Measurements from ENCODE around the gene TXK.
"Not testable (repeated sequence)": the region's sequence is repeated elsewhere in the genome, so short reads cannot be mapped to it uniquely, and the experiment has no call there.

The TXK gene

DNA sequence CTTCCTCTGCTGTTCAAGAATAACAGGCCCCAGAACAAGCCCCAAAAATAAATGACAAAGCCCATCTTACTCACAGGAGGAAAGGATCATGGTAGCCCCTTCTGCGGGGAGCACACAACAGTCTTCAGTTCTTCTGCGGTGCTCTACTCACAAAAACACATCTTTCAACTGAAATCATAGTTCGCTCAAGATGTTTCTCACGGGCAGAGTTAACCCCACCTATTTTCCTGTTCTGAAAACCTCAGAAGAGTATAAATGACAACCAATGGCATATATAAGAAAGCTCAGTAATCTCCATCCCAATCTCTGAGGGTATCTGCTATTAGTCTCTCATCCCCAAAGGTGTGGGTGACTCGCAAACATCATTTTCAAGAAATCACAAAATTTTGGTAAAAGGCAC, at the start of gene TXK:
TXK (minus strand) TSS at position 170 of the 400 bp plus-strand sequence; CDS start at position 90, 80 bp downstream.
- no peak for DNase-seq
- in situ Hi-C loops (cut with MboI; ENCODE audit: low pct_unique_long_range_greater_than_20kb, low sequenced_read_pairs): loop anchor here (25.0 kb wide), 1 partner anchor 403 kb away; no protein-coding TSS in a partner anchor

DNA sequence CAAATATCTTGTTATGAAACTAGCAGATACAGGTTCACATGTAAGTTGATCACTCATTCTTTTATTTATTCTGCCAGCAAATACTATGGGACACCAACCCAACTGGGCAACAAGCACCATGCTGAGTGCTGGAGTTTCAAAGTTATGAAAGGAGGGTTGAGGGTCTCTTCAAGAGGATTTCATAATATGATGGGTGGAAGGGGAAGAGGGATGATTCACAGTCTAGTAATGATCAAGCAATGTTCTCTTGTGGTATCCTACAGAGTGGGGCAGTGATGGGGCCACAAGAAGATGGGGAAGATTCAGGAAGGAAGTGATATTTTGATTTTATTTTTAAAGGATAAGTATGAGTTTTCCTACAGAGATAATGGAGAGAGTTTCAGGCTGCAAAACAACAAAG, 46.2 kb upstream of the TXK start:
- DNase-seq: peak; percentile 50
- in situ Hi-C loops (cut with MboI; ENCODE audit: low pct_unique_long_range_greater_than_20kb, low sequenced_read_pairs): no loop called here

DNA sequence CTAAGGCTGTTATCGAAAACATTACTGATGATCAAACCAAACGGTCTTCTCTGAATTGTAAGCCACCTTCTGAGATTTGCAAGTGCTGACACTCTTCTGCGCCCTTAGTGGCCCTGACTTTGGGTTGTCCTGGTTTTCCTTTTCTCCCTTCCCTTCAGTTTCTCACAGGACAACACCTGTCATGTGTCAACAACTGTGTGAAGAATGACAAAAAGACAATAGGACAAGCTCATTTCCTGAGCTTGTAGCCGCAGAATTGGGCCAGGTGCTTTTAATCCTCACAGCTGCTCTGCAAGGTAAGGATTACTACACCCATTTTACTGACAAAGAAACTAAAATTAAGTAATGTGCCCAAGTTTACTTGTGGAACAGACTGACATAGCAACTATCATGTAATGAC, 44.9 kb upstream of the TXK start:
- in situ Hi-C loops (cut with MboI; ENCODE audit: low pct_unique_long_range_greater_than_20kb, low sequenced_read_pairs): no loop called here
- DNase-seq: no peak

DNA sequence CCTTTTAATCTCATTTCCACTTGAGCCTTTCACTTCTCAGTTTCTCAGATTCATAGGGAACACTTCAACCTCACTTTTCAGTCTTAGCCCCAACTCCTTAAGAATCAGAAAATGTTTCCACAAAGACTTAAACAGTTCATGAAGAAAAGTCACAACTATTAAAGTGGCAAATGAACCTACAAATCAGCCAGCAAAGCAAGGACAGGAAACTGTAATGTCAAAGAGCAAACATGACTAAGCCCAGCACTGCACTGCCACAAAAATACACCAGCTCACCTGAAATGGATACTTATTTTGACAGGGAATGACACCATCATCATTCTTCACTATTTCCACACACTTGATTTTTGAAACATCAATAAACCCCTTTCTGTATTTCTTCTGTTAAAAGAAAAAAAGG, 41.8 kb upstream of the TXK start:
- DNase-seq: no peak
- in situ Hi-C loops (cut with MboI; ENCODE audit: low pct_unique_long_range_greater_than_20kb, low sequenced_read_pairs): no loop called here

DNA sequence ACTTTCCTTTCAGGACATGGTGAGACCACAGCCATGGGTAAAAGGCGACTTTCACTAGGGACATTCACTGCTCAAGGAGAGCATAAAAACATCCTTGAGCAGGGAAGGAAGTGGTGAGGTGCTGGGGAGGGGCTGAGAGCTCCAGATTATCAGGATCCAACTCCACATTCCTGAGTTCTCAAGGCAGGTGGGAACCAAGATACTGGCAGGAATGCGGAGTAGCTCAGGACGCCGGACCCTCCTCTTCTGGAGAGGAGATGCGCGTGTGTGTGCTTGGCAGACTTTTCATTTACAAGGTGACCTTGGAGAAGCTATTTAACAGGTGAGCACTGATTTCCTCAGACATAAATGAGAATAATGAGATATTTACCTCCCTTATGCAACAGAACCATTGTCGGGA, 41.3 kb upstream of the TXK start:
- no peak for DNase-seq
- in situ Hi-C loops (cut with MboI; ENCODE audit: low pct_unique_long_range_greater_than_20kb, low sequenced_read_pairs): no loop called here

DNA sequence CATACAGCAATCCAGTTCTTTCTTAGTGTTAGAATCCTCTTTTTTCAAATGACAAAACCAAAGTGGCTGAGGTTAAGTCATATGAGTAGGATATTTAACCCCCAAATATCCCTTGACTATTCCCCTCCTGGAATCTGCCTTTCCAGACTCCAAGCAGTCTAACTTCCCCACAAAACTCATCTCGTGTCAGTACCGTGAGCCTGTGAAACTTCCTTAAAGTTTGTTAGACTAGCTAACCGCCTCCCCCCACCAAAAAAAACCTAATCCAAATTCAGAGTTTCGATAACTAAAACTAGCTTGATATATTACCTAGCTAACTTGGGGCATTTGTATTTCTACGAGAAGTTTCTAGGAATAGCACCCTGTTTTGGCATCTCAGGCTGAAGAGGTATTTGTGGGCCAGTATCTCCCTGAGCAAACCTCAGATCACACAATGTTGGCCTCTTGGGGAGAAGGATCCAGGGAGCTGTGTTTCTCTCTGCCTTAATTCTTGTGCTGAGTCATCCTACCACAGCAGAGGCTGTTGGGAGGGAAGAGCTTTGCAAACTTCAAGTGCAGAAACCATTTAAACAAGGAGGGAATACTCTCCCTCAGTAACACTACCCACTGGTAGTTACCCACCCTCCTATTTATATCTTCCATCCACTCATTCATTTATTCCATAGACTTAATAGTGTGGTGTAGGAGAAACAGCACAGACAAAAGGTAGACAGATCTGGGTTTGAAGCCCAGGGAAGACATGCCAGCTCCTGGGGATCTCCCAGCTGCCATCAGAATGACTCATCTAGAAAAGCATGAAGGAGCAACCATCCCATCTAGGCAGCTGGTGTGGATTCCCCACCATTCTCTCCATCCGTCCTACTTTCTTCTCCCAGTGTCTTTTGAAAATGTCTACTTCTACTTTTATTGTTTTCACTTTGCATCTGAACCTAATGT, 39.3 kb upstream of the TXK start:
- no peak for DNase-seq
- in situ Hi-C loops (cut with MboI; ENCODE audit: low pct_unique_long_range_greater_than_20kb, low sequenced_read_pairs): no loop called here

DNA sequence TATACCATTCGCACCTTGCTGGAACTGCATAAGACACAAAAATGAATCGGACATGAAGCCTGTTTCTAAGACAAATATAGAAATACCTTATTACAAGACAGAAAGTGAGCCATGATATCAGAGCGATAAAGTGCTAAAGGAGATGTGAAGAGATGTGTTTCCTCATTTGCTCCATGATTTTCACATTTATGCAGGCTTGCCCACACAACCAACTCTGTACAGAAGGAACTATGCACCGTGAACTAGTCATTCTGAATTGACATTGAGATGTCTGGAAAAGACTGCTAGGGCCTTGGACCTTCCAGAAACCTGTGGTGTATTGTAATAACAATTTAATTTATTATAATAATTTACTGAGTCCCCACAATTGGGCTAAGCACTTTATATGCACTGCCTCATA, 38.6 kb upstream of the TXK start:
- in situ Hi-C loops (cut with MboI; ENCODE audit: low pct_unique_long_range_greater_than_20kb, low sequenced_read_pairs): no loop called here
- no peak for DNase-seq

DNA sequence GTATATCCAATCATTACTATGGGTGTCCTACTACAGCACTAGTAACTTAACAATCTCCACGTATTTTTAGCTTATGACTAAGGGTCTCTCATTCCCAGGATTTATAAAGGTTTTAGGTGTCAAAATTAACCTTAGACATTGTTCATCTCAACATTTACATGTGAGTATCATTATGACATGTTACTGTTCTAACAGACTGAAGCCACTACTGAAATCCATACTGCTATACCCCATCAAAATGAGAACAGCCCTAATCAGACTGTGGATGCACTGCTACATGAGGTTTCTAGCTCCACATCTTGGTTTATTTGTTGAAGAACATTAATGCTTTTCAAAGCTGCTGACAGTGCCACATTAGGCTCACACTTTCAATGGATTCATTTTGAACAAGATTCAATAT, 35.6 kb upstream of the TXK start:
- in situ Hi-C loops (cut with MboI; ENCODE audit: low pct_unique_long_range_greater_than_20kb, low sequenced_read_pairs): no loop called here
- DNase-seq: no peak

DNA sequence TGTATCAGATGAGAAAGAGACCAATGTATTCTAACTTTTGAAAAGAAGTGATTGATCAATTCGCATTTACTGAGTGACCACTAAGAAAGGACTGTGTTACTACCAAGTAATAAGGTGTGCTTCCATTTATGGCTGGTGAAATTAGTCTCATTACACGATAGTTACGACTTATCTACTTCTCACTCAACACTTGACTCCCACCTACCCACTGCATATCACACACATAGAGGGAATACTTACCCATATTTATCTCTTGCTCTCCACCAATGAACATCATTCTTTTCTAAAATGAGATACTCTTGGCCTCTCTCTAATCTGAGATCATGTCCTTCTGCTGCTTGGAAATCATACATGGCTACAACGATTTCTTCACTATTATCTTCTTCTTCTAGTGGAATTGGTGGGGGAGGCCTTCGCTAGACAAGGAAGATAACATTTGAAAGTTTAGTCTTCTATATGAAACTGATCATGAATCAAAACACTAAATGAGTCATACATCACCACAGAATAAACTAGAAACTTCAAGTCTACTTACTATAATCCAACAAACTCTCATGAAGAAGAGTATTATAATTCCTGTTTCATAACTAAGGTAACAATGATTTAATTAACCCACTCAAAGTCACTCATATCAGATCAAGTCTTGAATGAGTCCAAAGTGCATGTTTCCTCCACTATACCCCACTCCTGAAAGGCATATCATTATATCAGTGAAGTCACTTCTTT, 33.7 kb upstream of the TXK start:
- no peak for DNase-seq
- in situ Hi-C loops (cut with MboI; ENCODE audit: low pct_unique_long_range_greater_than_20kb, low sequenced_read_pairs): no loop called here

DNA sequence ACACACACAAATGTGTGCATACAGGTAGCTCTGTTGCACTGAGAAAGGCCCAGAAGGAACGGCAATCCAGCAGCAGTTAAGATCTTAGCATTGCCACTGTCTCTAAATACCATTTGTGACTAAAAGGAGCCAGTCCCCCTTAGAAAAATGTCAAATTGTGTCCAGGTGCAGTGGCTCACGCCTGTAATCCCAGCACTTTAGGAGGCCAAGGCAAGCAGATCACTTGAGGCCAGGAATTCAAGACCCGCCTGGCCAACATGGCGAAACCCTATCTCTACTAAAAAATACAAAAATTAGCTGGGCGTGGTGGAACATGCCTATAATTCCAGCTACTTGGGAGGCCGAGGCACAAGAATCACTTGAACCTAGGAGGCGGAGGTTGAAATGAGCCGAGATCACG, 30.5 kb upstream of the TXK start:
- in situ Hi-C loops (cut with MboI; ENCODE audit: low pct_unique_long_range_greater_than_20kb, low sequenced_read_pairs); DNase-seq: not testable (repeated sequence)

DNA sequence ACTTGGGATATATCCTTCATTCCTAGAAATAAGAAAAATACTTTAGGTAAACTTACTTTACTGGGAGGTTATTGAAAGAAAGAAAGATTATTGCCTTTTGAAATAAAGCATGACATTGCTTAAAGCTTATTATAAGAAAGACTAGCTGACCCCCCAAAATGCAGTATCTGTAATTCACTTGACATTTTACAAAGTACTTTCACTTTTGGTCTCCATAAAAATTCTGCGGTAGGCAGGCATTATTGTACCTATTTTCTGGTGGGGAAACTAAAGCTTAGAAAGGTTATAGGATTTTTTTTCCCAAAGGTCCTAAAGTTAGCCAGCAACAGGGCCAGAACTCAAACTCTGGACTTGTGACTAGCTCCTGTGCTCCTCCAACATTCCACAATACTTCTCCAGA, 29.7 kb upstream of the TXK start:
- DNase-seq: no peak
- in situ Hi-C loops (cut with MboI; ENCODE audit: low pct_unique_long_range_greater_than_20kb, low sequenced_read_pairs): no loop called here

DNA sequence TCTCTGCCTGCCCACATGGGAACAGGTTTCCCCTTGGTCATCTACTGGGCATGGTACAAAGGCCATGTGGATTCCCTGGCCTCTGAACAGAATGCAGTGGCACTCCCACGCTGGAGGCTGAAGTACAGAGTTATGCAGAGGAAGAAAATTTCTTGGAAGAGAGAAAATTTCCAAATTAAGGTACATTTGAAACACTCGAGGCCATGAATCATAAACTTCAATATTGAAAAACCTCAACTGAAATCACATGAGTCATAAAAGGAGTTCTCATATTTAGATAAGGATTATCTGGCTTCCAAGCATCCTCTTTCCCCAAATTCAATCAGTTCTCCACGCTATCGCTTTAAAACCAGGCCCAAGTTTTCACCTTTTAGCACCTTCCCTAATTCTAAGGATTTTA, 28.1 kb upstream of the TXK start:
- in situ Hi-C loops (cut with MboI; ENCODE audit: low pct_unique_long_range_greater_than_20kb, low sequenced_read_pairs): no loop called here
- DNase-seq: no peak

DNA sequence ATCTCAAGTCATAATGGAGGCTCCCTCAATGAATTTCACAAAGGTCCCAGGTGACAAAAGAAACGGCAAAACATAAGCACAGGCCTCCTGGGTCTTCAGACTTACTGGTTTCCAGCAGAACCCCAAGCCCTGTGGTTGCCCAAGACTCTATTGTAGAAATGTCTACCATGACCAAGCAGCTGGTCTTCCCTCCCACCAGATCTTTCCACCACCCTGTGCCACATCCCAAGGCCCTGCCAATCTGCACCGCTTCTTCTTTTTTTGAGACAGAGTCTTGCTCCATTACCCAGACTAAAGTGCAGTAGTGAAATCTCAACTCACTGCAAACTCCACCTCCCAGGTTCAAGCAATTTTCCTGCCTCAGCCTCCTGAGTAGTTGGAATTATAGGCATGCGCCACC, 23.2 kb upstream of the TXK start:
- no peak for DNase-seq

DNA sequence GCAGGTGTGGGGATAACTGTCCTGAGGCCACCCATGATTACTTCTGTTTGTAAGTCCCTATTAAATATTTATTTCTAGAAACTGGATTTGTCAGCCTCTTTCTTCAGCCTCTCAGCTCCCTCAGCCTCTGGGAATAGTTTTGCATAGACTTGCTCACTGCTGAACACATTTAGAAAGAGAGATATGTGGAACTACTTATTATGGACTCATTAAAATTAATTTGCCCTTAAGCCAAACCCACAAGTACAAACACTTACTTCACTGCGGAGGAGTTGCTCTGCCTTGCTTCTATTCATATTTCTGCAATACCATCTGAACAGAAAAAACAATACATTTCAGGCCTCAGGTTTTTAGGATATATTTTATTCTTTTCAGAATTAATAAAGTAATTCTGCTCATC, 22.4 kb upstream of the TXK start:
- in situ Hi-C loops (cut with MboI; ENCODE audit: low pct_unique_long_range_greater_than_20kb, low sequenced_read_pairs): no loop called here

More for the DNA sequence above, 23.2 kb upstream of the TXK start:
- in situ Hi-C loops (cut with MboI; ENCODE audit: low pct_unique_long_range_greater_than_20kb, low sequenced_read_pairs): no loop called here

DNA sequence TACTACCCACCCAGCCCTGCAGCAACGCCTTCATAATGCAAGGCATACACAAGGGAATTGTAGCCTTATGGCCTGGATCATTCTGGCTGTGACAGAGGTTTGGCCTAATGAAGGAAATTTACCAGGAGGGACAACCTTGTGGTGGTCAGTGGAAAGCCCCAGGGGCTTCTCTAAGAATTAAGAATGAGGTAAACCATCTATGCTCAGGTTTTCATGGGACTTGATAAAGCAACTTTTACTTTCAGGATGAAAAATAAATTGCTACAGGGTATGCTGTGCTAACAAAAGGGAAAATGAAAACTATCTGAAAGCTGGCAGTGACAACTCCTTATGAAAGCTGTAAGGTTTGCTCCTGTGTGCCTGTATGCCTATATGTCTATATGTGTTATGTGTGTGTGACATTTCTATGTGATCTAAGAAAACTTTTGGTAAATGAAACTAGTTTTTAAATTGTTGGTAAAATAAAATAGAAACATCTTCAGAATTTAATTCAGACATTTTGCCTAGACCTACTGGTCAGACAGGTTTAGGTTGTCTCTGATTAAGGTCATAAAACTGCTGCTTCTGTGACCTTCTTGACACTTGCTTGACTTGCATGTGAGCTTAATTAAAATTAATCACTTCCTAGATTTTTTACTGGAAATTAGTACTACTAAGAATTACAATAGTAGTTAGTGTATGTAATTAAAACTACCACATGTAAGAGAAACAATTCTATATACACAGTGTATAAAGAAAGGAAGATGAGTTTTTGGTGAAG, 19.9 kb upstream of the TXK start:
- in situ Hi-C loops (cut with MboI; ENCODE audit: low pct_unique_long_range_greater_than_20kb, low sequenced_read_pairs): no loop called here
- DNase-seq: no peak

More for the DNA sequence above, 22.4 kb upstream of the TXK start:
- DNase-seq: no peak

DNA sequence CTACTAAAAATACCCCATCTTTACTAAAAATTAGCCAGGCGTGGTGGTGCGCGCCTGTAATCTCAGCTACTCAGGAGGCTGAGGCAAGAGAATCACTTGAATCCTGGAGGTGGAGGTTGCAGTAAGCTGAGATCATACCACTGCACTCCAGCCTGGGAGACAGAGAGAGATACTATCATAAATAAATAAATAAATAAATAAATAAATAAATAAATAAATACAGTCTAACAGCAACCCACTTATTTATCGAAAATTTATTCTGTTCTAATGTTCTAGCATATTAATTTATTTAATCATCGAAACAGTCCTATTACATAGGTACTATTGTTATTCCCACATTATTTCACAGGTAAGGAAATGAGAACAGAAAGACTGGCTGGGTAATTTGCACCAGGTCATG, 18.2 kb upstream of the TXK start:
- in situ Hi-C loops (cut with MboI; ENCODE audit: low pct_unique_long_range_greater_than_20kb, low sequenced_read_pairs): no loop called here
- DNase-seq: no peak

DNA sequence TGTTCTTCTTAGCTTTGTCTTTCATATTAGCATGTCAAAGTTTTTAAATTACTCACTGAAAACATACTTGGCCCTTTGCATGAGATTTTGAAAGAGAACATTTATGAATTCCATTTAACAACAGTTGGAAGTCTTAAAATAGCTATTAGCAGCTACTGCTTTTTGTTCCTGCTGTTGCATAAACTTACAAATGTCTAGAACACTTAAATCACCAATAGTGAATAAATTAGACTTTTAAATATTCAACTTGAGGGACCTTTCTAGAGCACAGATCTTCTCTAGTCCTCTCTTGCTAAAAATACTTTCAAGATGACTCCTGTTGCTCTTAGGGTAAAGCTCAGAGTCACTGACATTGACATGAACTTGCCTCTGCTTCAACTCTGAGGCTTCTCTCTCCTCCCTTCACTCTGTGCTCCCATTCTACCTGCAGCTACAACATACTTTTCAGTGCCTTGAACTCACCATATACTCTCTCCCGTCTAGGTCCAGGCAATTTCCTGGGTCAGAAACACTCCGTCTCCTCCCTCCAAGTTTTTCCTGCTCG, 15.8 kb upstream of the TXK start:
- in situ Hi-C loops (cut with MboI; ENCODE audit: low pct_unique_long_range_greater_than_20kb, low sequenced_read_pairs): loop anchor here (25.0 kb wide), 1 partner anchor 387 kb away; no protein-coding TSS in a partner anchor
- no peak for DNase-seq

DNA sequence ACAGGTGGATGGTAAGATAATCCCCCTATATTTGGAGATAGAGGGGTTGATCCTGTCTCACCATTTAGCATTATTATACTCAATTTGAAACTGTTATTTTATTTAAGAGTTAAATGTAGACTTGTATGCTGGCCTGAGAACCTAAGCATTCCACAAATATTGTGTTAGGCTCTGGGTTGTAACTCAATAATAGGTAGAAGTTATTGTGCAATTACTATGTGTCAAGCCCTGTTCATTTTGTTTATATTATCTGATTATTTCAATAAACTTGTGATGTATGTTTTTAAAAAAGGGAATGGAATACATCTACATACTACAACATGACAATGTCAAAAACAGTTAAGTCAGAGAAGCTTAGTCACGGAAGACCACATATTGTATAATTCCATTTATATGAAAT, 13.6 kb upstream of the TXK start:
- DNase-seq: no peak
- in situ Hi-C loops (cut with MboI; ENCODE audit: low pct_unique_long_range_greater_than_20kb, low sequenced_read_pairs): loop anchor here (25.0 kb wide), 1 partner anchor 390 kb away; no protein-coding TSS in a partner anchor

DNA sequence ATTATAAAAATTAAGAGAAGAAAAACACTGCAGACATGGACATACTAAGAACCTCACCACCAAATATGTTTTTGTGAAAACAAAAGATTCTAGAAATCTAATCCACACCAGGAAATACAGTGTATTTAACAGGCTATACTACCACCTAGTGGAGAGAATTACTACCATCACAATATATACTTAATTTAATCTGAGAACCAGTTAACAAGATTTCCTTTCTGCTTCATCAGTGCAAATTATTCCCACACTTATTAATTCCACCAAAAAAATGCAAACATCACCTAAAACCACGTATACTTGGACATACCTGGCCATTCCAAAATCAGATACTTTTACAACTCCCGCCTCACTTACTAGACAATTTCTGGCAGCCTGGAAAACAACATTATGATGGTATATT, 7.0 kb upstream of the TXK start:
- in situ Hi-C loops (cut with MboI; ENCODE audit: low pct_unique_long_range_greater_than_20kb, low sequenced_read_pairs): loop anchor here (25.0 kb wide), 1 partner anchor 396 kb away; no protein-coding TSS in a partner anchor
- DNase-seq: peak; percentile 52

Data from KBM-7 (cell line).